Gastrocnemius medialis (tissue), 4 donors: Measurements from ENCODE around the gene NCCRP1. TPM values are rescaled to one million over a fixed set of nuclear protein-coding genes. Genes with fewer than 3 reads are reported as not detected.

ENCODE experiments used
- ATAC-seq, 2 donors: fragments of 150-250 bp; one replicate each; pipeline ENCODE4 v1.9.1; 2016
- DNase-seq, 2 donors: peaks; one replicate each; pipeline ENCODE4 v3.0.0-alpha.2; 2019
- H3K27ac ChIP-seq, 4 donors: fragments of 200-600 bp; sonication (generic); 1 replicate in 1 of 4; 2 replicates in 3 of 4; pipeline ENCODE4 v1.5.1; 2016 to 2018; ENCODE audit warnings: mild to moderate bottlenecking in 2 of 4, moderate library complexity in 1 of 4
- H3K27me3 ChIP-seq, 3 donors: fragments of 200-600 bp; sonication (generic) in 2 of 3; 1 replicate in 1 of 3; 2 replicates in 2 of 3; pipeline versions ENCODE4 v1.5.1 to v1.6.0; 2016 to 2019; ENCODE audit warnings: mild to moderate bottlenecking in 1 of 3, moderate library complexity in 1 of 3
- H3K36me3 ChIP-seq, 2 donors: fragments of 200-600 bp; sonication (generic) in 1 of 2; one replicate each; pipeline ENCODE4 v1.5.1; 2017 to 2018
- H3K4me1 ChIP-seq, 2 donors: fragments of 200-600 bp; sonication (generic) in 1 of 2; one replicate each; pipeline ENCODE4 v1.5.1; 2016 to 2017; ENCODE audit warnings: mild to moderate bottlenecking in 2 of 2
- H3K4me3 ChIP-seq, 4 donors: fragments of 200-600 bp; sonication (generic) in 3 of 4; 1 replicate in 1 of 4; 2 replicates in 3 of 4; pipeline ENCODE4 v1.5.1; 2016 to 2019; ENCODE audit warnings: mild to moderate bottlenecking in 2 of 4
- H3K9me3 ChIP-seq, 3 donors: fragments of 200-600 bp; sonication (generic) in 2 of 3; 1 replicate in 1 of 3; 2 replicates in 2 of 3; pipeline ENCODE4 v1.5.1; 2016 to 2019
- POLR2A ChIP-seq, 2 donors: fragments of 450-650 bp; IDR thresholded peaks; one replicate each; pipeline ENCODE4 v1.6.1; 2017; ENCODE audit warnings: antibody characterized with exemption in 2 of 2, mild to moderate bottlenecking in 2 of 2, moderate library complexity in 2 of 2
- in situ Hi-C, 4 donors: fragments of 200-750 bp; cut with MboI; loops; one replicate each; pipeline versions ENCODE4 v1.15.0 to v1.8.0; 2017; ENCODE audit warnings: low sequenced_read_pairs in 4 of 4
- intact Hi-C: fragments of 100-400 bp; cut with DNase I; formaldehyde crosslinking; loops from one replicate; pipeline ENCODE4 v1.15.1; 2023; ENCODE audit warnings: low total_unique reads
- total RNA-seq, 4 donors: library from RNA; depleted of rRNA; stranded (reverse); fragments of >200 nt; gene quantifications; one replicate each; pipeline versions ENCODE4 v1.1.0 to v1.2.3, GENCODE V29; 2016
- TF ChIP-seq, protein P1 (sequence below), 5 experiments: fragments of 450-650 bp in 3 of 5; fragments of 200-600 bp in 2 of 5; sonication (generic) in 2 of 5; IDR thresholded peaks in 4 of 5; conservative IDR thresholded peaks in 1 of 5; 1 replicate in 4 of 5; 2 replicates in 1 of 5; pipeline ENCODE4 v1.5.1; 2016 to 2019; ENCODE audit warnings: antibody characterized with exemption in 5 of 5, mild to moderate bottlenecking in 3 of 5, moderate library complexity in 3 of 5

Gene NCCRP1, protein sequence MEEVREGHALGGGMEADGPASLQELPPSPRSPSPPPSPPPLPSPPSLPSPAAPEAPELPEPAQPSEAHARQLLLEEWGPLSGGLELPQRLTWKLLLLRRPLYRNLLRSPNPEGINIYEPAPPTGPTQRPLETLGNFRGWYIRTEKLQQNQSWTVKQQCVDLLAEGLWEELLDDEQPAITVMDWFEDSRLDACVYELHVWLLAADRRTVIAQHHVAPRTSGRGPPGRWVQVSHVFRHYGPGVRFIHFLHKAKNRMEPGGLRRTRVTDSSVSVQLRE
- total RNA-seq, result not detected

DNA sequence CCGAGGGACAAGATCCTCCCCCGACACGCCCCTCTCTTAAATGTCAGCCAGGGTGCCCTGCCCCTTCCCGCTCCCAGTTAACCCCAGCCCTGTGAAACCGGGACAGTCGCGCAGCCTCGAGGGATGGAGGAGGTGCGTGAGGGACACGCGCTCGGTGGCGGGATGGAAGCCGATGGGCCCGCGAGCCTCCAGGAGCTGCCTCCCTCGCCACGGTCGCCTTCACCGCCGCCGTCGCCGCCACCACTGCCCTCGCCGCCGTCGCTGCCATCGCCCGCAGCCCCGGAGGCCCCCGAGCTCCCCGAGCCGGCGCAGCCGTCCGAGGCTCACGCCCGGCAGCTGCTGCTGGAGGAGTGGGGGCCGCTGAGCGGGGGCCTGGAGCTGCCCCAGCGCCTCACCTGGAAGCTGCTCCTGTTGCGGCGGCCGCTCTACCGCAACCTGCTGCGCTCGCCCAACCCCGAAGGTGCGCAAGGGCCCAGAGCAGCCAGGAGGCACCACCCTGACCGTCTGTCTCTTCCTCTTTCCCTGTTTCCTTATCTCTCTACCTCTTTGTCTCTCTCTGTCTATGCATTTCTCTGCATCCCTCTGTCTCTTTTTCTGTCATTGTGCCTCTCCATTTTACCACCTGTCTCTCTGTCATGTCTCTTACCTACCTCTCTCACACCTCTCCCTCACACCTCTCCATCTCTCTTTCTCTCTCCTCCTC, at the start of gene NCCRP1:
Gene NCCRP1, plus strand, starts transcription at position 105 of the 703 bp plus-strand sequence. Its CDS starts 19 bp downstream, at position 124.
- peaks cover 53 to 74% (median 65%) of the 10 kb centered on the region in 3 donors for H3K27me3 ChIP-seq
- intact Hi-C loops, result no loop called here

DNA sequence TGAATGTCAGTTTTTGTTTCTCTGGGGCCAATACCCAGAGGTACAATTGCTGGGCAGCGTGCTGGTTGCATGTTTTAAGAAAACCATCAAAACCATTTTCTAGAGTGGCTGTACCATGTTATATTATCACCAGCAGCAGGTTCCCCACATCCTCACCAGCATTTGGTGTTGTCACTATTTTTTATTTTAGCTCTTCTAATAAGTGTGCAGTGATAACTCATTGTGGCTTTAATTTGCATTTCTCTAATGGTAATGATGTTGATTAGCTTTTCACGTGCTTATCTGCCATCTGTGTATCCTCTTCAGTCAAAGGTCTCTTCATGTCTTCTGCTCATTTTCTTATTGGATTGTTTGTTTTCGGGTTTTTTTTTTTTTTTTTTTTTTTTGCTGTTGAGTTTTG, 49.3 kb upstream of the NCCRP1 start:
- DNase-seq (no peak), ATAC-seq (no peak)
- H3K27me3 ChIP-seq, result no peaks in the 10 kb centered on the region
- intact Hi-C loops, result no loop called here
- TF ChIP-seq, protein P1, sequence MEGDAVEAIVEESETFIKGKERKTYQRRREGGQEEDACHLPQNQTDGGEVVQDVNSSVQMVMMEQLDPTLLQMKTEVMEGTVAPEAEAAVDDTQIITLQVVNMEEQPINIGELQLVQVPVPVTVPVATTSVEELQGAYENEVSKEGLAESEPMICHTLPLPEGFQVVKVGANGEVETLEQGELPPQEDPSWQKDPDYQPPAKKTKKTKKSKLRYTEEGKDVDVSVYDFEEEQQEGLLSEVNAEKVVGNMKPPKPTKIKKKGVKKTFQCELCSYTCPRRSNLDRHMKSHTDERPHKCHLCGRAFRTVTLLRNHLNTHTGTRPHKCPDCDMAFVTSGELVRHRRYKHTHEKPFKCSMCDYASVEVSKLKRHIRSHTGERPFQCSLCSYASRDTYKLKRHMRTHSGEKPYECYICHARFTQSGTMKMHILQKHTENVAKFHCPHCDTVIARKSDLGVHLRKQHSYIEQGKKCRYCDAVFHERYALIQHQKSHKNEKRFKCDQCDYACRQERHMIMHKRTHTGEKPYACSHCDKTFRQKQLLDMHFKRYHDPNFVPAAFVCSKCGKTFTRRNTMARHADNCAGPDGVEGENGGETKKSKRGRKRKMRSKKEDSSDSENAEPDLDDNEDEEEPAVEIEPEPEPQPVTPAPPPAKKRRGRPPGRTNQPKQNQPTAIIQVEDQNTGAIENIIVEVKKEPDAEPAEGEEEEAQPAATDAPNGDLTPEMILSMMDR (IDR thresholded peaks at IDR 0.05 in 4 of 5, conservative IDR thresholded peaks at IDR 0.05 in 1 of 5), result no peak
- no peak for TF ChIP-seq POLR2A (IDR thresholded peaks at IDR 0.05)
- no peak overlapping the region for H3K4me3 ChIP-seq
- H3K4me1 ChIP-seq, result peaks cover 0 to 5% of the 10 kb centered on the region in 2 donors
- H3K36me3 ChIP-seq, result no peaks in the 10 kb centered on the region
- in situ Hi-C loops, result no loop called here
- H3K27ac ChIP-seq, result no peak overlapping the region
- no peaks in the 10 kb centered on the region for H3K9me3 ChIP-seq

More for the DNA sequence above, at the start of gene NCCRP1:
- no peak for DNase-seq
- in situ Hi-C loops, result no loop called here
- TF ChIP-seq POLR2A (IDR thresholded peaks at IDR 0.05), result no peak
- TF ChIP-seq, protein P1 (IDR thresholded peaks at IDR 0.05 in 4 of 5, conservative IDR thresholded peaks at IDR 0.05 in 1 of 5), result no peak
- H3K27ac ChIP-seq, result no peak within 1 kb of the TSS
- no peaks in the 10 kb centered on the region for H3K36me3 ChIP-seq
- H3K9me3 ChIP-seq, result no peaks in the 10 kb centered on the region
- H3K4me3 ChIP-seq, result no peak within 1 kb of the TSS
- H3K4me1 ChIP-seq, result no peaks in the 10 kb centered on the region
- ATAC-seq, result no peak

DNA sequence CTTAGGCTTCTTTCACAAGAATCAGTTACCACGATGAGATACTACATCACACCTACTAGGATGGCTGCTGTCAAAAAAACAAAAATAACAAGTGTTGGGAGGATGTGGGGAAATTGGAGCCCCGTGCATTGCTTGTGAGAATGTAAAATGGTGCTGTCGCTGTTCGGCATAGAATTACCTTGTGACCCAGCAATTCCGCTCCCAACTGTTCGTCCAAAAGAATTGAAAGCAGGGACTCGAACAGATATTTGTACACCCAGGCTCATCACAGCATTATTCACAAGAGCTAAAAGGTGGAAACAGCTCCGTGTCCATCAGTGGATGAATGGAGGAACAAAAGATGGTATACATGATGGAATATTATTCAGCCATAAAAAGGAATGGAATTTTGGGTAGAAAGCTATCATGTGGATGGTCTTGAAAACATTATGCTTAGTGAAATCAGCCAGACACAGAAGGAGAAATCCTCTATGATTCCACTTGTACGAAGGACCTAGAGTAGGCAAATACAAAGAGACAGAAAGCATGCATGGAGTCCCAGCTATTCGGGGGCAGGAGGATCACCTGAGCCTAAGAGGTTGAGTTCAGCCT, 47.7 kb upstream of the NCCRP1 start:
- no peak for ATAC-seq
- TF ChIP-seq POLR2A (IDR thresholded peaks at IDR 0.05), result no peak
- TF ChIP-seq, protein P1 (IDR thresholded peaks at IDR 0.05 in 4 of 5, conservative IDR thresholded peaks at IDR 0.05 in 1 of 5), result no peak
- in situ Hi-C loops, result no loop called here

DNA sequence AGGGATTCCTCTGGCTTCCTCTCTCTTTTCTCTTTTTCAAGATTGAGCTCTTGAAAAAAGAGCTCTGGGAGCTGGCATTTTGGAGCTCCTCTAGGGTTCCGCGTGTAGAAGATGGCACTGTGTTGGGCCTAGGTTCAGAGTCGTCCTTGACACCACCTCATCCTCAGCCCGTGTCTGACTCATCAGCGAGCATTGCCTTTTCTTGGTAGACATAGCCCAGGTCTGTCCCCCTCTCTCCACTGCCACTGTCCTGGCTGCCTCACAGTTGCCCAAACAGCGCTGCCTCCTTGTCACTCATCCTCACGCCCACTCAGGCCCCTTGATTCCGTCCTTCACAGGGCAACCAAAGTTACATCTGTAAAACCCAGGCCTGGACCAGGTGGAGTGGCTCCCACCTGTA, 46.5 kb upstream of the NCCRP1 start:
- ATAC-seq (no peak), DNase-seq (no peak)
- in situ Hi-C loops (no loop called here), intact Hi-C loops (no loop called here)
- H3K4me3 ChIP-seq, result no peak overlapping the region
- no peaks in the 10 kb centered on the region for H3K27me3 ChIP-seq
- H3K27ac ChIP-seq, result no peak overlapping the region
- no peaks in the 10 kb centered on the region for H3K36me3 ChIP-seq
- no peaks in the 10 kb centered on the region for H3K9me3 ChIP-seq
- no peaks in the 10 kb centered on the region for H3K4me1 ChIP-seq
- TF ChIP-seq POLR2A (IDR thresholded peaks at IDR 0.05), result no peak
- TF ChIP-seq, protein P1 (IDR thresholded peaks at IDR 0.05 in 4 of 5, conservative IDR thresholded peaks at IDR 0.05 in 1 of 5), result no peak

More for the DNA sequence above, 47.7 kb upstream of the NCCRP1 start:
- no peak overlapping the region for H3K4me3 ChIP-seq
- H3K36me3 ChIP-seq, result no peaks in the 10 kb centered on the region
- no peaks in the 10 kb centered on the region for H3K9me3 ChIP-seq
- DNase-seq, result no peak
- no peak overlapping the region for H3K27ac ChIP-seq
- intact Hi-C loops, result no loop called here
- H3K27me3 ChIP-seq, result no peaks in the 10 kb centered on the region
- peaks cover 0 to 5% of the 10 kb centered on the region in 2 donors for H3K4me1 ChIP-seq
